ENCODE data around the gene SUCLG2. TPM values are rescaled to one million over a fixed set of nuclear protein-coding genes. Genes with fewer than 3 reads are reported as not detected.
"Not testable (repeated sequence)": the region's sequence is repeated elsewhere in the genome, so short reads cannot be mapped to it uniquely, and the experiment has no call there.

Gene SUCLG2
- total and polyA plus RNA-seq, 9 donors: 24.8 to 75.2 (median 40.1) TPM

GRCh38 chr3:67587301-67587700 lies 67.1 kb downstream of the SUCLG2 start:
- DNase-seq: no peak
- 83 to 89% (median 86%) methylated on average over 4 of the region's 4 CpGs for WGBS, 3 donors
- H3K36me3 ChIP-seq: no peaks in the 10 kb centered on the region
- no peaks in the 10 kb centered on the region for H3K27me3 ChIP-seq
- H3K4me1 ChIP-seq (ENCODE audit: insufficient read depth): peaks cover 2% of the 10 kb centered on the region
- no peaks in the 10 kb centered on the region for H3K9me3 ChIP-seq
- no peak overlapping the region for H3K4me3 ChIP-seq
- H3K27ac ChIP-seq: no peak overlapping the region
- no peak for TF ChIP-seq POLR2A (IDR thresholded peaks at IDR 0.05)
- TF ChIP-seq CTCF (IDR thresholded peaks at IDR 0.05): no peak
- TF ChIP-seq EP300 (IDR thresholded peaks at IDR 0.05): no peak
- intact Hi-C loops (cut with DNase I): no loop called here

GRCh38 chr3:67584608-67585007 lies 69.8 kb downstream of the SUCLG2 start:
- H3K4me1 ChIP-seq (ENCODE audit: insufficient read depth); H3K4me3 ChIP-seq; intact Hi-C loops (cut with DNase I); H3K27ac ChIP-seq; DNase-seq; H3K36me3 ChIP-seq; H3K9me3 ChIP-seq; H3K27me3 ChIP-seq: not testable (repeated sequence)
- WGBS, 3 donors: 93 to 98% (median 97%) methylated on average over 3 of the region's 3 CpGs

- intact Hi-C loops (cut with DNase I): no loop called here
- TF ChIP-seq EP300 (IDR thresholded peaks at IDR 0.05) (no peak), POLR2A (IDR thresholded peaks at IDR 0.05) (no peak), CTCF (IDR thresholded peaks at IDR 0.05) (no peak)
- 91 to 93% (median 91%) methylated on average over 6 of the region's 6 CpGs for WGBS, 3 donors
- no peak for DNase-seq
- Histone ChIP-seq H3K27me3 (no peaks in the 10 kb centered on the region), H3K4me1 (ENCODE audit: insufficient read depth) (peaks cover 1% of the 10 kb centered on the region), H3K9me3 (no peaks in the 10 kb centered on the region), H3K36me3 (no peaks in the 10 kb centered on the region), H3K4me3 (no peak overlapping the region), H3K27ac (no peak overlapping the region)
Measured at GRCh38 chr3:67580430-67581000, 73.9 kb downstream of the SUCLG2 start.

GRCh38 chr3:67578416-67578815 lies 76.0 kb downstream of the SUCLG2 start:
- Histone ChIP-seq H3K4me3 (no peak overlapping the region), H3K27ac (no peak overlapping the region), H3K27me3 (no peaks in the 10 kb centered on the region), H3K4me1 (ENCODE audit: insufficient read depth) (no peaks in the 10 kb centered on the region), H3K9me3 (peaks cover 0 to 3% of the 10 kb centered on the region in 2 donors), H3K36me3 (no peaks in the 10 kb centered on the region)
- WGBS, 3 donors: 79 to 86% (median 82%) methylated on average over 5 of the region's 5 CpGs
- intact Hi-C loops (cut with DNase I): no loop called here
- no peak for TF ChIP-seq POLR2A (IDR thresholded peaks at IDR 0.05)
- no peak for TF ChIP-seq CTCF (IDR thresholded peaks at IDR 0.05)
- TF ChIP-seq EP300 (IDR thresholded peaks at IDR 0.05): no peak
- no peak for DNase-seq

- WGBS, 3 donors: 92 to 95% (median 93%) methylated on average over 3 of the region's 3 CpGs
Measured at GRCh38 chr3:67576441-67576840, 78.0 kb downstream of the SUCLG2 start.

More at GRCh38 chr3:67576441-67576840, 78.0 kb downstream of the SUCLG2 start:
- DNase-seq: no peak
- no peak overlapping the region for H3K4me3 ChIP-seq
- H3K4me1 ChIP-seq (ENCODE audit: insufficient read depth): no peaks in the 10 kb centered on the region
- H3K36me3 ChIP-seq: no peaks in the 10 kb centered on the region
- intact Hi-C loops (cut with DNase I): no loop called here
- H3K9me3 ChIP-seq: peaks cover 0 to 3% of the 10 kb centered on the region in 2 donors
- TF ChIP-seq EP300 (IDR thresholded peaks at IDR 0.05): no peak
- TF ChIP-seq CTCF (IDR thresholded peaks at IDR 0.05): no peak
- TF ChIP-seq POLR2A (IDR thresholded peaks at IDR 0.05): no peak
- no peak overlapping the region for H3K27ac ChIP-seq
- H3K27me3 ChIP-seq: no peaks in the 10 kb centered on the region
